Hematopoietic multipotent progenitor cell treated with erythropoietin and hydrocortisone succinate and interleukin-3 and kit ligand, for 17 days (in vitro differentiated cells): ENCODE measurements around the gene KCNB1.

Experiments
- DNase-seq: peaks from one replicate; pipeline ENCODE4 v3.0.0-alpha.2; 2015; ENCODE audit warnings: low spot score

The KCNB1 gene

DNA sequence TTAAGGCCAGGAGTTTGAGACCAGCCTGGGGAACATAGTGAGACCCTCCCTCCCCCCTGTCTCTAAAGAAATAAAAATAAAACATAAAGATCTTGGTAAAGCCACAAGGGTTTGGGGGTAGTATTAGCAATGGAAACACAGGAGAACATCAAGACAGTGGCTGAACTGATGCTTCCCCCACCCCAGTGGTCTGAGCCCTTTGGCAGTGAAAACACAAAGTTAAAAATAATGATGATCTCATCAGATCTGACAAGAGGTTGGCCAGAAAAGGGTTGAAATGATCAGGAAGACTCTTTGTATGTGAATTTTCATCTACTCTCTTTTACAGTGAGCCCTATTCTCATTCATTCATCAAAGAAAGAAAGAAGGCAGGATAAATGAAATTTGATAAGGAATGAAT is 93.7 kb downstream of the KCNB1 start:
- DNase-seq, result no peak

DNA sequence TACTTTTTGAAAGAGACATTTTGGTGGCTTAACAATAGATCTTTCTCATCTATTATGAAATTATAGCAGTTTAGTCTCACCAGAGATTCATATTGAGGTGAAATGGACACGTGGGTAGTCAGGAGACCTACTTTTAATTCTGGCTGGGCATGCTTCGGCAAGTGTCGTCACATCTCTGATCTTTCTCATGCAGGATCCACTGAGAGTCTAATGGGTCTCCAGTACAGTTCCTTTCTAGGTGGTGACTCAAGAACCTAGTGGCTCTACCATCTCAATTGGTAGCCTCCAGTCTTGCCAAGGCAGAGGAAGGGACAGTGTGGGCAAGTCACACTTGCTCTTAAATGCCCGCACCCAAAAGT is 94.9 kb downstream of the KCNB1 start:
- DNase-seq, result no peak

DNA sequence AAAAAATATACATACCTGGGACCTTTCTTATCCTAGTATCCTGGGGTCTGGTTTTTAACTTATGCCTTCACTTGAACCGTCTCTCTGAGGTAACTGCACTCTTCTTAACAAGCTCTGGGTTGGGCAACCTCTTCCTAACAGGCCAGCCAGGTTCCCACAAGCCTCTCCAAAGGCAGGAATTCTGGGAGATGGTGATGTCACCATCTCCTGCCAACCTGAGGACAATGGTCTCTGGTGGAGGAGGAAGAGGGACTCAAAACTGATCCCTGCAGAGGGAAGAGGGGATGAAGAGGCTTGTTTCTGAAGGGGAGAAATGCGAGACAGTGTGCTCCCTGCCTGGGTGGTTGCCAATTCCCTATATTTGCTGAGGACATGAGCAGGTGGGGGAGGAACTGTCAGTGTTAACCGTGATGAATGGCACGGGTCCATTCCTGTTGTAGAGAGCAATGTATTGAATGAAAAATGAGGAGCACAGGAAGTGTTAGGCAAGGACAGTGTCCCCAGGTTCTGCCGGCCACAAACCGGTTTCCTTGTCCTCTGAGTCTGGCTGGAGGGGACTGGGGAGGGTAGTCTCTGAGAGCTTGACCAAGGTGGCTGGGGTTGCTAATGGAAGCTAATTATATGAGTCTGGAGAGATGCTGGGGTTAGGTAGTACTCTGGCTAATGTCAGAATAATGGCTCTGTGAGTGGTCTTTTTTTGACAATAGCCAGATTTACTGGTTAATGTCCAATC is 95.5 kb downstream of the KCNB1 start:
- no peak for DNase-seq

DNA sequence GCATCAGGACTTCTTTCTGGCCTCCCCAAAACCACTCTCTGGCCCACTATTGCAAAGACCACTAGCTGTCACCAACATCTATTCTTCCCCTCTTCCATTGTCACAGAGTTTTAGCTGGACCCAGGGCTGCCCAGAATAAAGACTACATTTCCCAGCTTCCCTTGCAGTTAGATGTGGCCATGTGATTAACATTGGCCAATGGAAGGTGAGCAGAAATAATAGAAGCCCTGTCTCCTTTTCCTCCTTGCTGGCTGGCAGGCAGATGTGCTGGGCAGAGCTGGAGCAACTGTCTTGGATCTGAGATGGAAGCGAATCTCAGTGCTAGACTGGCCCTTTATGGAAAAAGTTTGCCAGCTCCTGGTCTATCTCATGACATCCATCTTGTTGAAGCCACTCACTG is 97.0 kb downstream of the KCNB1 start:
- DNase-seq, result no peak

DNA sequence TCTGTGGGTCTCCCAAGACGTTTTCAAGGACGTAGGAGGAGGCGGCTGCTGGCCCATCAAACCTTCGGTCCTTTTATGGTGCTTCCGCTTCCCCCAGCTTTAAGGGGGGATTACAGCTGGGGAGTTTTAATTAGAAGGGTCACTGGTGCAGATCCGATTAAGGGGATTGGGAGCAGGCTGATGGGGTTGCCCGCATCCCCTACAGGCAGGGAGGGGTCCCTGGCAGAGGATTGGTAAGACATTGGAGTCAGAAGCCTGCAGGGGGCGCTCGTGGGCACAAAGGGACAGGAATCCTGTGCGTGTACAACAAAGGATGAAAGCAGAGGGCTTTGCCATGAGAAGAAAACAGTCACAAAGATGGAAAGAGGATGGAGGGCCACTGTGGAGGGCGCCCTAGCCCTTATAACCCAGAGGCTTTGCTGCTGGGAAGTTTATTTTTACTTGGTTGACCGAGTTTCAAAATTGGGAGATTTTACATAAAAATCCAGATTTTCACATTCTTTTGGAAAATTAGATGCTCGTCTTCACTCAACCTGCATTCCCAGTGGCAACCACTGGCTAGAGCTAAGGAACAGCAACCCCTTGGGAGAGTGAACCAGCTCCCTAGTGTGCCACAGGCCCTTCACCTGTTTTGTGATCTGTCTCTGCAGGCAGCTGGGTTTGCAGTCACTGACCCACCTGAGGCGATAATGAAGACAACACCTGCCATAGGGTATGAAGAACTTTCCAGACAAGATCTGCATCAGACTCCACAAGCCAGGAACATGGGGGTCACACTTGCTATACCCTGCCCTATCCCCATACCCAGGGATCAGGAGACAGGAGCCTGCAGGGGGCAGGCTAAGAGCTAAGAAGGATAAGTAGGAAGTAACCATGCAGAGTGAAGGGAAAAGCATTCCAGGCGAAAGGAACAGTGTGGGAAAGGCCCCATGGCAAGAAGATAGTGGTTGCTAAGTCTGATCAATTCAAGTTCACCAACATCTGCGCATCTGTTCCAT is 97.7 kb downstream of the KCNB1 start:
- peak; percentile 61 for DNase-seq

DNA sequence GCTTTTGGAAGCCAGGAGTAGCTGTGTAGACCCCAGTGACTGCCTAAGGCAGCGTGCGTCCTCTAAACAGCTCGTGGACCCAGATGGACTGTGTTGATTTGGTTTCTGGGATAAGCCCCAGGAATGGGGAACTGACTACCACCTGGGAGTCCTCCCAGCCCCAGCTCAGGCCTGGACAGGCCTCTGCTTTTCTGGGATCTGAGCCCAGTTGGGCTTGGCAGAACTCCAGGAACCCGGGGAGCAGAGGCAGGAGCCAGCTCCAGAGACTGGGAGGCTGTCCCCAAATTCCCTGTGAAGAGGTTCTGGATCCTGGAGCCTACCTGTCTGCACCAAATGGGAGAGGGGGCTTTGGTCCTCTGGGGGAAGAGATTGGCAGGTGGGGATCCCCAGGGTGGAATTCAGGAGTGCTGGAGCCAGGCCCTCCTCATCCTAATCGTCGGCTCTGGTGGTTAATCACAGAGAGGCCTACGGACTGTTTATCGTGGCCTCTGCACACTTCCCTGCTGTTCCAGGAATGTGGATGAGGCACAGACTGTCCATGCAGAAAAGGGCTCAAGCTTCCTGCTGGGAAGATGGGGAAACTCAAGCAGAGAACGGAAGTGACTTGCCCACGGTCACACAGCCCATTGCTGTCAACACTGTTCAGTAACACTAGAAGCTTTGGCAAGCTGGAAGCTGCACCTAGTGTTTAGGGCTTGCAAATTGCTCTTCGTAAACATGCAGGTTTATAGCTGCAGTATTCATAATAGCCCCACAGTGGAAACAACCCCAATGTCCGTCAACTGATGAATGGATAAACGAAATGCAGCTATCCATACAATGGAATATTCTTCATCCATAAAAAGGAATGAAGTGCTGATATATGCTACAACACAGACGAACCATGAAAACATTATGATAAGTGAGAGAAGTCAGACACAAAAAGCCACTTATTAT is 100.6 kb downstream of the KCNB1 start:
- DNase-seq, result no peak

DNA sequence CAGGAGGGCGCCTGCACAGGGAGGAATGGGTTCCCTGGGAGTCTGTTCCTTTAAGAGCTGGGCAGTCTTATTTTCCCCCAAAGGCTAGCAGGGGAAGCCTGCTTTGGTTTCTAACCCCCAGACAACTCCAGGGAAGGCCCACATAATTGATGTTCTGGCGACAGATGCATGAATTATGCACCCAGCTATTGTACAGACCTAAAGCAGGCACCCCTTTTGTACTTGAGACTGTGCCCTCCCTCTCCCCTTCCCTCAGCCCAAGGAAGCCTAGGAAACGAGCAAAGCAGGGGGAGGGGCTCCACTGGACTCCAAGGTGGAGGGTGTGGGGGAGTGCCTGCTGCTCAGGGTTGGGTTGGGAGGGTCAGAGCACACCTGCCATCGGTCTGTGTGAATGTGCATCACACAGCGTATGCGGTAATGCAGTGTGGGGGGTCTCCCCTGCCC is 102.1 kb downstream of the KCNB1 start:
- DNase-seq, result no peak

DNA sequence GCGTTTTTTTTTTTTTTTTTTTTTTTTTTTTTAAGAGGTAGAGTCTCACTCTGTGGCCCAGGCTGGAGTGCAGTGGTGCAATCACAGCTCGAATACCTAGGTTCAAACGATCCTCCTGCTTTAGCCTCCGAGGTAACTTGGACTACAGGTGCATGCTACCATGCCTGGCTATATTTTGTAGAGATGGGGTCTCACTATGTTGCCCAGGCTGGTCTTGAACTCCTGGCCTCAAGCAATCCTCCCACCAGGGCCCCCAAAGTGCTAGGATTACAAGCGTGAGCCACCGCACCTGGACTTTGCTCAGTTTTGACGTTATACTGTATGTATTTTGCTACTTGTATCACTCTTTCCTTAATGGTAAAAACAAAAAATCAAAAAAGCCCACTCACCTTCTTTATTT is 103.1 kb downstream of the KCNB1 start:
- no peak for DNase-seq

DNA sequence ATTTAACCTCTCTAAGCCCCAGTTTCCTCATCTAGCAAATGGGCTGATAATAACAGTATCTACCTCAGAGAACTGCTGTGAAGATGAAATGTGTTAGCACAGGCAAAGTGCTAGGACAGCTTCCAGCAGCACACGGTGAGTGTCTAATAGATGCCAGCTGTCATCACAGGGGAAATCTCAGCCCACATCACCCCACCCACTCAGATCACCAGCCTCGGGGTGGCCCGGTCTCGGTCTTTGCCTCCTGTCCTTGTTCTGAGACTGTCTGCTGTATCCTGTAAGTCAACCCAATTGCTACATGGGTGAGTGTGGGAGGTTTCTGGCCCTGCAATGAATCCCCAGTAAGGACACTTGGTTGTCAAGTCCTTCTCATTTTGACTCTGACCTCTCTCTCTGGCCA is 105.1 kb downstream of the KCNB1 start:
- DNase-seq, result no peak

DNA sequence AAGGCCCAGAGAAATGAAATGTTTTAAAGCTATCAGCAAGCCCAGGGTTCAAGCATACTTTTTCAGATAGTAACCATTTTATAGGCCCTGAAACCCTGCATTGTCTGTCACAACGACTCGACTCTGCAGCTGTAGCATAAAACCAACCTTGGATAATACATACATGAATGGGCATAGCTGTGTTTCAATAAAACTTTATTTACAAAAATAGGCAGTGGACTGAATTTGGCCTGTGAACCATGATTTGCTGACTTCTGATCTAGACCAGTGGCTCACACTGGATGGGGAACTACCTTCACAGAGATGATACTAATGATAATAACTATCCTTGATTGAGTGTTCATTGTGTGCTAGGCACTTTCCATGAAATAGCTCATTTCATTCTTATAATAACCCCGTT is 107.3 kb downstream of the KCNB1 start:
- no peak for DNase-seq

DNA sequence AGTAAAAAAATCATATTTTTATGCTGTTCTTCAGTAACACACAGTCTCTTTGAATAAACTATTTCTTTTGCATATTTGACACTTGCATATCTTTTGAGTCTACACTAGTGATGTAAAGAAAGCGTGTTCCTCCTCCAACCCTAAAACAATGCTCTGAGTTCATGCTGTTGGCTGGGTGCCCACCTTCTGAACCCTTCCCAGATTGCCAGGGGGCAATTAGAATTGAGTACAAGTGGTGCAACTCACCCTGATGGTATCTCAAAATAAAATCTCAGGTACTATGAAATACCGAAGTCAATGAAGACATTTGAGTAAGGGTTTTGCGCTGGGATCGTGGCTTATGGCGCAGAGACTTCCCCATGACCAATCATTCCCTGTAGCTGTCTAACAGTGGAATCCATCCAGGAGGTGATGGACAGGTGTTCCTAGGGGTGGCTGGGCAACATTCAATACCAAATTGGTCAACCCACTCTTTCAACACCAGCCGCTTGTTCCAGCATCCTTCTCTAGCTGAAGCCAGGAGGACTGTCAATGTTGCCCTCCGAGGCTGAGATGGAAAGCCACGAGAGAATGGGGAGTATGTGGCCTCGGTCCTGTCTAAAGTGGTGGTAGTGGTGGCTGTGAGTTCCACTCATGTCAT is 110.3 kb downstream of the KCNB1 start:
- no peak for DNase-seq

DNA sequence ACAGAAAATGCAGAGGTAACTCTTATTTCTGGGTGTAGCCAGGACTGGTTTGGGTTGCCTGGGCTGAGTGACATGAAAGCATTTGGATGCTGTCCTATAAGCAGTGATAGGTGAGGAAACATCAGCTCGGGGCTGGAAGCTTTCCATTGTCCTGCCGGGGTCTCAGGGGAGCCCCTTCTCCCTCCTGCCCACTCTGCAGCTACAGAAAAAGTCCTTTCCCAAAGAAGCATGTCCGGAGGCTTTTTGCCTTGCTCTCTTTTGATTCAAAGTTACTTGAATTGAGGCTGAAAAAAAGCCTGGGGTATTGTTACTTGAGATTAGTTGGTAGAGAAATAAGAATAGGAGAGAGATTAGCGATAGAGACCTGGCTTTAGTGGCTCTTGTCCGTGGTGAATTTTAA is 113.9 kb downstream of the KCNB1 start:
- DNase-seq, result no peak

DNA sequence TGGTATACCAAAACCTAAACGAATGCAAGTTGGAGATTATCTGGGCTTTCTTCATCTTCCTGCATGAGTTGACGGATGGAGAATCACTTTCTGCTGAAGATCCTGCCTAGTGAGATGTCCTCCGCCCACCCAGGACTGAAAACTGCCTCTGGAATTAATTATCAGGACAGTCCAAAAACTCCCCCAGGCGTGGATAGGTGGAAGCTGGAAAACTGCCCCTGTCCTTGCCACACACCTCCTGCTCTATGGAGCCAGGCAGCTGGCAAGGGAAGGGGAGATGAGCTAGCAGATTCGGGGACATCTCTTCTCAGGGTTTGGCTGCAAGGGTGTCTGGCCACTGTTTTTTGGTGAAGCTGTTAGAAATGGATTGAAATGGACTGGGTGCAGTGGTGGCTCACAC is 115.4 kb downstream of the KCNB1 start:
- no peak for DNase-seq

DNA sequence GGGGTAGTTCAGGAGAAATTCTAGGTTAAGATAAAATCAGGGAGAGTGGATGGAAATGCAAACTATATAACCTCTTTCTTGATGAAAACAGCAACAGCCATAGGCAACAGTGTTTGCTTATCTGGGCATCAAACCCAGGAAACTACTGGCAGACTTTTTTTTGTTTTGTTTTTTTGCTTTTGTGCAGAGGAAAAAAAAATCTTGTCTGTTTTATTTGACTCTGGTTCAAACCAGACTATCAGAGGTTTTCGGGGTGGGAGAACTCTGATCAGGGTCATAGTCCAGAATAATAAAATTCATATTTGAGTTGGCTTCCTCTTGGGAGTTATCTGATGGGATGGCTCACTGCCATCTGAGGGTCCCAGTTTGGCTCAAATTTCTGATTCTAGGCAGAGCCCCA is 115.8 kb downstream of the KCNB1 start:
- DNase-seq, result no peak

DNA sequence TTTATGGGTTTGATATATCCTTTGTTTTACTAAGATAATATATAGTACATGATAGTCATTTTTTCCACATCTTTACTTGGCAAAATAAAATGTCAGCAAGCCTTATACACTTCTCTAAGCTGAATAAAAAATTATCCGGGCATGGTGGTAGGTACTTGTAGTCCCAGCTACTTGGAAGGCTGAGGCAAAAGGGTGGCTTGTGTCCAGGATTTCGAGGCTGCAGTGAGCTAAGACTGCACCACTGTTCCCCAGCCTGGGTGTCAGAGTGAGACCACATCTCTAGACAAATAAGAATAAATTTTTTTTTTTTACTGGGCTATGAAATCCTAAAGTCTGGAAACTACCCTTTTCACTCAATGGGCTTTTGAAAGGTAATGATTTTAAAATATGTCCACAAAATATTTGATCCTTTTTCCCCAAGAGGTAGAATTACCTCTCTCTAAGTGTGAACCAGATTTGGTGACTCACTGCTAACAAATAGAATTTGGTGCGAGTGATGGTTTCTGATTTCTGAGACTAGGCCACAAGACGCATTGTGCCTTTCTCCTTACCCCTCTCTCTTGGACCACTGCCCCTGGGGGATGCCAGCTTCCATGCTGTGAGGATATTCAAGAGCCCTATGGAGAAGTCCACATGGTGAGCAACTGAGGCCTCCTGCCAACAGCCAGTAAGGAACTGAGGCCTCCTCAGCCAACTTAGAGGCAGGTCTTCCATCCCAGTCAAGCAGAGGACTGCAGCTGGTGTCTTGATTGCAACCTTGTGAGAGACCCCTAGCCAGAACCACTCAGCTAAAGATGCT is 120.4 kb downstream of the KCNB1 start:
- no peak for DNase-seq

DNA sequence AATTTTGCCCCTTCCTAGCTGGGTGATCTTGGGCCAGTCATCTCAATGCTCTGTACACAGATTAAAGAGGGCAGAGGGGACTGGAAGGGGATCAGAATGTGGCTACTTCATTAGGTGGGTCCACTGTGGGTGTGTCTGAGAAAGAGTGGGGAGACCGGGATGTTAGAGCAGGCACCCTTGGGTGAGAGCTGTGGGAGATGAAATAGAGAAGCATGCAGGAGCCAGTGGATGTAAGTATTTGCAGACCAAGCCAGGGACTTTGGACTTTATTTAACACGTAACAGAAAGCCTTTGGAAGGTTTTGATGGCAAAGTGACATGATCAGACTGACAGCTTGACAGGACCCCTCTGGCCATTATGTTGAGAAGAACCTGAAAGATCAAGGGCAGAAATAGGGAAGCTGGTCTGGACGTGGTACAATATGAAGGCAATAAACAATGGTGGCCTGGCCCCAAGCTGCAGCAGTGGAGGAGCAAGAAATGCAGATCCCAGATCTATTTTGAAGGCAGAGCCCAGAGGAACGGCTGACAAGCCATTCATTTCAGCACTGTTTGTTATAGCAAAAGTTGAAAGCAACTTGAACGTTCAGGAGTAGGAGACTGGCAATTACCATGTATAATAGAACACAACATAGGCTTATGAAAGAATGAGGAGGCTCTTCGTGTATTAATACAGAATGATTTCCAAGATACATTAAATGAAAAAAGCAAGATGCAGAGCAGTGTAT is 122.1 kb downstream of the KCNB1 start:
- no peak for DNase-seq

DNA sequence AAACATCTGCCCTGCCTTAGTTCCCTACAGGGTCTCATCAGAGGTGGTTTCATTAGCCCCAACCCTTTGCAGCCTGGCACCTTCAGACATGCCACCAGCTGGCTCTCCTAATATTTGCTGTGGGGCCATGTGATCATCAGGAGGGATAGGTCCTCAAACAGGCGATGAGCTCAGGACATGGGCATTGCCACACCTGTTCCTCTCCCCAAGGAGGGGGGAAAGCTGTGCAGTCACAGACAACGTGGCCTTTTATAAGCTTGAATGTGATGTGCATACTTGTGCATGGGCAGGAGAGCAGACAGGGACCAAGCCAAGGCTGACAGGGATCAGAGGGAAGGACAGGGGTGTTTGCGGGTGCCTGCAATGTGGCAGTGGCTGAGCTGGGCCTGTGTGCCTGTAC is 125.8 kb downstream of the KCNB1 start:
- DNase-seq, result no peak

DNA sequence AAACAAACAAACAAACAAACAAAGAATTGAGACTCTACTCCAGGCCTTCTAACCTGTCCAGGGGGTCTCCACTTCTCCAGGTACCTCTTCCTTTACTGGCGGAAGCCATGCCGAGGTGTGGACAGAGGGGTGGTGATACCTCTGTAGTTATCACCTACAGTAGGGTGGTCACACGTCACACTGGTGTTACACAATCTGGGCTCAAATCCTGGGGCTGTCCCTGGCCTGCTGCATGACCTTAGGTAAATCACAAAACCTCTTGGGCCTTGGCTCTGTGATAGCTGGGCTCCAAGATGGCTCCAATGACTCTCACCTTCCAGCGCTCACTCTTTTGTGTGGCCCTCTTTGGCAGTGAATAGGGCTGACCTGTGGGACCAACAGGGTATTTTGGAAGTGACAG is 127.8 kb downstream of the KCNB1 start:
- DNase-seq, result no peak

DNA sequence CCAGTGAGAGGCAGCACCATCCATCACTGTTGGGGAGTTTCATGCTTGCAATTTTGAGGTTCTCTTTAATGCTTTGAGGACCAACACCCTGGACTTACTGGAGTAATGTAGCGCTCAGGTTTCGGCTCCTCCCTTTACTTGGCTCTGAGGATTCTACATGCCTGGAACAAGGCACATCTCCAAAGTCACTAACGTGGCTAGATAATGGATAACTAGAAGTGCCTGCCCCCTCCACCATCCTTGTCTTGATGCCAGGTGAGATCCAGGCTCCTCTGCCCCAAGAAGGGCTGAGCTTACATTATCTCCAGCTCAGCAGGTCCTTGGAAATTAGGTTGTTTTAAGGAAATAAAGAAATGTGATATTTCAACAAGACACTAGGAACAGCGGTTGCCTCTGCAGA is 129.1 kb downstream of the KCNB1 start:
- DNase-seq, result no peak

DNA sequence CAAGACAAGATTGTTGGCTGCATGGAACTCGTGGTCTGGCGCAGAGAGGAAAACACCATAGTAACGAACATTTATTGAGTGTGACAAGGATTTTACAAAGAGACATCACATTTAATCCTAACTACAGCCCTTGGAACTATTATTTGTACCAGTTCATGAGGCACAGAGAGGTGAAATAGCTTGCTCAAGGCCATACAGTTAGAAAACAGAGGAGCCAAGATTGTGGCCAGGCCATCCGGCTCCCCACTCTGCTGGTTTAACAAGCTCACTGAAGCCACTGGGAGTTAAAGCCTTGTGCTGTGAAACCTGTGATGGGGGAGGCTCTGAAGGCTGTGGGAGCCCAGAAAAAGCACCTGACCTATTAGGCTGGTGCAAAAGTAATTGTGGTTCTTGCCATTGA is 129.7 kb downstream of the KCNB1 start:
- DNase-seq, result no peak
